ENCODE data around the gene BICDL2.
A peak's percentile ranks its signal among the peaks of the same experiment; 100 is the strongest.

Gene BICDL2

GRCh38 chr16:3023669-3024478 is 12.9 kb downstream of the BICDL2 start, which contains the start of the genes HCFC1R1 and THOC6:
HCFC1R1 (minus strand) TSS chr16:3023942; CDS start chr16:3023941, 1 bp downstream.
THOC6 (plus strand) TSS chr16:3024035; CDS start chr16:3024327, 292 bp downstream.
- peak; percentile 87 for DNase-seq (ENCODE audit: low spot score)

GRCh38 chr16:3023415-3023668 is 13.4 kb downstream of the BICDL2 start:
- DNase-seq (ENCODE audit: low spot score) = no peak

GRCh38 chr16:3022684-3023414 is 13.9 kb downstream of the BICDL2 start:
- DNase-seq (ENCODE audit: low spot score) = no peak

- DNase-seq (ENCODE audit: low spot score) = no peak
These were observed 14.5 kb downstream of the BICDL2 start for GRCh38 chr16:3022208-3022683.

- peak; percentile 77 for DNase-seq (ENCODE audit: low spot score)
These were observed 15.1 kb downstream of the BICDL2 start for GRCh38 chr16:3021449-3022207.

- DNase-seq (ENCODE audit: low spot score) = no peak
These were observed 15.9 kb downstream of the BICDL2 start for GRCh38 chr16:3020604-3021448.

GRCh38 chr16:3020247-3020603 is 16.5 kb downstream of the BICDL2 start, which contains the start of gene TNFRSF12A:
TNFRSF12A (plus strand) TSS chr16:3020368; CDS start chr16:3020398, 30 bp downstream.
- DNase-seq (ENCODE audit: low spot score) = peak; percentile 93

GRCh38 chr16:3019594-3020246 is 17.0 kb downstream of the BICDL2 start:
- no peak for DNase-seq (ENCODE audit: low spot score)

GRCh38 chr16:3017794-3018506 is 18.8 kb downstream of the BICDL2 start, which contains the start of gene CLDN6:
CLDN6 (minus strand) TSS chr16:3018183; CDS start chr16:3016021, 2,162 bp downstream.
- DNase-seq (ENCODE audit: low spot score) = no peak

GRCh38 chr16:3017344-3017743 is 19.4 kb downstream of the BICDL2 start:
- no peak for DNase-seq (ENCODE audit: low spot score)

GRCh38 chr16:3015865-3016521 is 20.8 kb downstream of the BICDL2 start:
- no peak for DNase-seq (ENCODE audit: low spot score)

GRCh38 chr16:3014971-3015370 is 21.8 kb downstream of the BICDL2 start:
- no peak for DNase-seq (ENCODE audit: low spot score)

GRCh38 chr16:3013998-3014690 is 22.6 kb downstream of the BICDL2 start:
- no peak for DNase-seq (ENCODE audit: low spot score)

- DNase-seq (ENCODE audit: low spot score) = no peak
These were observed 23.2 kb downstream of the BICDL2 start for GRCh38 chr16:3013491-3013951.

- no peak for DNase-seq (ENCODE audit: low spot score)
These were observed 23.8 kb downstream of the BICDL2 start, which contains the start of gene CLDN9 for GRCh38 chr16:3012828-3013420. CLDN9 (plus strand) TSS chr16:3012923; CDS start chr16:3013363, 440 bp downstream.

GRCh38 chr16:3012246-3012645 is 24.5 kb downstream of the BICDL2 start:
- no peak for DNase-seq (ENCODE audit: low spot score)

- DNase-seq (ENCODE audit: low spot score) = no peak
These were observed 26.2 kb downstream of the BICDL2 start for GRCh38 chr16:3010510-3010909.

Measured in D341Med (cell line).